ENCODE results near the gene ZBTB14.

The ZBTB14 gene

DNA sequence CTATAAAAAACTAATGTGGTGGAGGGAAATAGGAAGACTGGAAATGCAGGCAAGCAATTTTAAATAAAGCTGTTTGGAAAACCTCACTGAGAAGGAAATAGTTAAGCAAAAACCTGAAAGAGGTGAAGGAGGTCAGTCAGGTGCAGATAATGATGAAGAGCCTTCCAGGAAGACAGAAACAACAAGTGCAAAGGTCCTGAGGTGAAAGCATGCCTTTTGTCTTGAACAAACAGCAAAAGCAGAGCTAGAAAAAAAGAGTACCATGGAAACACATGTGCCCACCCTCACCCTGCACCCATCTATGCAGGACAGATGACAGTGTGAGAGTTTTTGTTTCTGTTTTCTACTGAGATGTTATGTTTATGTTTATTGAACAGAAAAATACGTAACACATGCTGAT lies 8.1 kb upstream of the ZBTB14 start:
- no peak overlapping the region for H3K9ac ChIP-seq (ENCODE audit: low read length)
- no peaks in the 10 kb centered on the region for H3K36me3 ChIP-seq (ENCODE audit: control insufficient read depth, insufficient read depth, low read length)
- peaks cover 4% of the 10 kb centered on the region for H3K27me3 ChIP-seq (ENCODE audit: control insufficient read depth, insufficient read depth, low read length)
- no peak overlapping the region for H3K27ac ChIP-seq (ENCODE audit: low read depth, low read length)
- H3K4me1 ChIP-seq (ENCODE audit: control insufficient read depth, insufficient read depth, low read length), result no peaks in the 10 kb centered on the region
- no peaks in the 10 kb centered on the region for H3K9me3 ChIP-seq (ENCODE audit: control insufficient read depth, insufficient read depth, low read depth, low read length)
- H3K4me3 ChIP-seq (ENCODE audit: low read depth, low read length), result no peak overlapping the region

- Histone ChIP-seq H3K27ac (ENCODE audit: low read depth, low read length) (no peak overlapping the region), H3K27me3 (ENCODE audit: control insufficient read depth, insufficient read depth, low read length) (peaks cover 13% of the 10 kb centered on the region), H3K4me3 (ENCODE audit: low read depth, low read length) (no peak overlapping the region), H3K9ac (ENCODE audit: low read length) (no peak overlapping the region), H3K9me3 (ENCODE audit: control insufficient read depth, insufficient read depth, low read depth, low read length) (no peaks in the 10 kb centered on the region), H3K4me1 (ENCODE audit: control insufficient read depth, insufficient read depth, low read length) (no peaks in the 10 kb centered on the region), H3K36me3 (ENCODE audit: control insufficient read depth, insufficient read depth, low read length) (no peaks in the 10 kb centered on the region)
Observed at GRCh38 chr18:5302606-5303005, 7.1 kb upstream of the ZBTB14 start.

DNA sequence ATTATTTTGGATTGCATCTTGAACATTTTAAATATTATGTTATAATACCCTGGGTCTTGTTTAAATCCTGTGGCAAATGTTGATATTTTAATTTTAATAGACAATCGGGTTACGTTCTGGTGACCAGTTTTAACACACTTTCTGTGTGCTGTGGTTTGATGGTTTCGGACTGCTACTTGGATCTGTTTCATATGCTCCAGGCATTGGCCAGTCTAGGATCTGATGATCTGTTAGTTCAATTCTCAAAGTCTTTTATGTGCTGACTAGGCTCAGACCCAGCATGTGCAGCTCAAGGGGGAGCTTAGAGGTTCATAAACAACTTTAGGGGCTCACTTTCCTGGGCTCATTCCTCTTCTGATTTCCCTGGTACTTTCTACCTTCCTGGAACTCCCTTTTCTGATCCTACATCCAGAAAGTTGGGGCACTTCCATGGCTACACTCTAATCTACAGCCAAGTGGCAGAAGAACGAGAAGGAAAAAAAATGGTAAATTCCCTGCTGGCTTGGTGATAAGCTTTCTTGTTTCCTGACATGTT lies 5.0 kb upstream of the ZBTB14 start:
- H3K27me3 ChIP-seq (ENCODE audit: control insufficient read depth, insufficient read depth, low read length), result peaks cover 20% of the 10 kb centered on the region
- peaks cover 3% of the 10 kb centered on the region; the same call in 1 of the 2 replicates for H3K4me1 ChIP-seq (ENCODE audit: control insufficient read depth, insufficient read depth, low read length)
- no peak overlapping the region for H3K4me3 ChIP-seq (ENCODE audit: low read depth, low read length)
- no peaks in the 10 kb centered on the region for H3K36me3 ChIP-seq (ENCODE audit: control insufficient read depth, insufficient read depth, low read length)
- no peak overlapping the region for H3K9ac ChIP-seq (ENCODE audit: low read length)
- H3K9me3 ChIP-seq (ENCODE audit: control insufficient read depth, insufficient read depth, low read depth, low read length), result no peaks in the 10 kb centered on the region
- H3K27ac ChIP-seq (ENCODE audit: low read depth, low read length), result no peak overlapping the region

DNA sequence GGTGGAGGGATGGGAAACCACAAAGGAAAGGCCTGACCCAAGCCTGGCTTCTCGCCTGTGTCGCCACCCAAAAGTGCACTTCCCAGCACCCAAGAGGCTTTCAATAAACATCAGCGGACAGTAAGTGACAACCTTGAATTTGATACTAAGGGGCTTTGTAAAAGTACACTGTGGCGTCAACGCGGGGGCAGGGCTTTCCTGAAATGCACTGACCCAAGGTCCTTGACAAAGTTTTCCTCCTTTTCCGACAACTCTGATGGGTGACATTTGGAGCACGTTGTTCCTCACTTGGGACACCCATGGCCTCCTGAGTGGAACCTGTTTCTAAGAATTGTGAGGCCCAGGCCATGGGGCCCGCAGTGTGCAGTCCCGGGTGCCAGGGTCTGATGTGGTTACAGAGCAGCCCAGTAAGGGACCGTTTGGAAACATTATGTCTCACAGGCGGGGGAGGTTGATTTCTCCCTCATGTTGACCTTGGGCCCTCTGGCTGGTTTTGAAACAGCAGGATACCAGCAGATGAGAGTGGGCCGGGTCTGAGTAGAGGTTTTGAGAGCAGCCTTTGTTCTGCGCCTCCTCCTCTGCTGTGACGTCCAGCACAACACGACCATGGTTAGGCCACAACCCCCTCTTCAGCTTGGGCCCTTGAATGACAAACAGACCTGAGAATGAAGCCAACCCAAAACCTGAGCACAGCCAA lies 2.8 kb upstream of the ZBTB14 start:
- no peak overlapping the region for H3K4me3 ChIP-seq (ENCODE audit: low read depth, low read length)
- no peak overlapping the region for H3K27ac ChIP-seq (ENCODE audit: low read depth, low read length)
- H3K9ac ChIP-seq (ENCODE audit: low read length), result no peak overlapping the region
- peaks cover 9% of the 10 kb centered on the region; the same call in 1 of the 2 replicates for H3K4me1 ChIP-seq (ENCODE audit: control insufficient read depth, insufficient read depth, low read length)
- no peaks in the 10 kb centered on the region for H3K36me3 ChIP-seq (ENCODE audit: control insufficient read depth, insufficient read depth, low read length)
- no peaks in the 10 kb centered on the region for H3K9me3 ChIP-seq (ENCODE audit: control insufficient read depth, insufficient read depth, low read depth, low read length)
- peaks cover 20% of the 10 kb centered on the region for H3K27me3 ChIP-seq (ENCODE audit: control insufficient read depth, insufficient read depth, low read length)

- Histone ChIP-seq H3K27me3 (ENCODE audit: control insufficient read depth, insufficient read depth, low read length) (peaks cover 20% of the 10 kb centered on the region), H3K4me3 (ENCODE audit: low read depth, low read length) (no peak overlapping the region), H3K4me1 (ENCODE audit: control insufficient read depth, insufficient read depth, low read length) (peaks cover 9% of the 10 kb centered on the region; the same call in 1 of the 2 replicates), H3K36me3 (ENCODE audit: control insufficient read depth, insufficient read depth, low read length) (no peaks in the 10 kb centered on the region), H3K9me3 (ENCODE audit: control insufficient read depth, insufficient read depth, low read depth, low read length) (no peaks in the 10 kb centered on the region), H3K27ac (ENCODE audit: low read depth, low read length) (no peak overlapping the region), H3K9ac (ENCODE audit: low read length) (no peak overlapping the region)
Observed at GRCh38 chr18:5297597-5297996, 2.1 kb upstream of the ZBTB14 start.

DNA sequence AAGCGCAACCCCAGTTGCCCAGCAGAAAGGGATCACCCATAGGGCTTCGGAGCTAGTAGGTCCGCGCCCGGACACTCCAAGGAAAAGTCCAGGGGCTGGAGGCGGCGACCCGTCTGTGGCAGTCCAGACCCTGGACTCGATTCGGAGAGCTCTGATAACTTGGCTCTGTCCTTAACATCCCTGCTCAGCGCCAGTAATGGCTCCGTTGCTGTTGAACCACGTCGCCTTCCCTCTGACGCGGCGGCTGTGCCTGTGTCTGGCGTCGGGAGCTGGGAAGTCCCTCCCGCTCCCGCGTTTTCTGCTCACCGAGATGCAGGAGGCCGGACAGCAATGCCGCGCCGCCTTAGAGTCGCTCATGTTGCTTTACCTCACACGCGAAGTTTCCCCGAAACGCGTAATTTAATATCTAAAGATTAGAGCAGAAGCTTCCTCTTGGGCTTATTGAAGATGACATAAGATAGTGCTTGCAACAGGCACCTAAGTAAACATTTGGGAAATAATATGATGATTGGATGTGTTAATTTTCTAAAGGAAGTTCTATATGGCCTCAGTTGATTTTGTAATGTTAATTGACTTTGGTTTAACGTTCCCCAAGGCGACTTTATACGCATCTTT lies 1.3 kb upstream of the ZBTB14 start:
- Histone ChIP-seq H3K27me3 (ENCODE audit: control insufficient read depth, insufficient read depth, low read length) (peaks cover 20% of the 10 kb centered on the region), H3K27ac (ENCODE audit: low read depth, low read length) (peak overlapping the region; percentile 64; the same call in 1 of the 2 replicates), H3K4me1 (ENCODE audit: control insufficient read depth, insufficient read depth, low read length) (peaks cover 9% of the 10 kb centered on the region; the same call in 1 of the 2 replicates)

DNA sequence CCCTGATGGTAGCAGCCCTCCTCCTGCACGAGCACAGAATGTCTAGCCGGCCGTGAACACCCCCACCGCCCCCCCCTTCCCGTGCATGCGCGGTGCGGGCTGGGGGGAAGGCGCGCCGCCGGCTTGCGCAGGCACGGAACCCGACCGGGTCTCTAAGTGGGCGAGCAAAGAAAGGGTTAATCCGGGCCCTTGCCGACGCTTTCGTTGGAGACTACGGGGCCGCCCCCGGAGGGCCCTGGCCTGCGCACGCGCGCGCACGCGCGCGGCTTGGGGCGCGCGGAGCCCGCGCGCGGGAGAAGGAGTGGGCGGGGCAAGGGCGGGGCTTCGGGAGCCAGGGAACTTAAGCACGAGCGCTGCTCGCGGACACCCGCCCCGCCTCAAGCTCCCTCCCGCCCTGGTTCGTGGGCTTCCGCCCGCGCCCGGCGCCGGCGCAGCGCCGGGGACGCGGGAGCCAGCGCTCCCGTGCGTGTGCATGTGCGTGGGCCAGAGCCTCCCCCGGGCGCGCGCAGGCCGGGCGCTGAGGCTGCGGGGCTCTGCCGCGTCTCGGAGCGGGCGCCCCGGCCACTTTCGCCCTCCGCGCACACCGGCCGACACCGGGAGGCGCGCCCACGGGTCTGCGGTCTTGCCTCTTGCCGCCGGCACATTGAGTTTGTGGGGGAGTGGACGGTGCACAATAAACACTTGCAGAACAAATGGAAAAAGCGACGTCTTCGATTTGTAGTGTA lies 617 bp upstream of the ZBTB14 start:
- peaks cover 12% of the 10 kb centered on the region for H3K36me3 ChIP-seq (ENCODE audit: control insufficient read depth, insufficient read depth, low read length)
- peaks cover 20% of the 10 kb centered on the region for H3K27me3 ChIP-seq (ENCODE audit: control insufficient read depth, insufficient read depth, low read length)
- peak overlapping the region; percentile 64; the same call in 1 of the 2 replicates for H3K27ac ChIP-seq (ENCODE audit: low read depth, low read length)
- H3K4me1 ChIP-seq (ENCODE audit: control insufficient read depth, insufficient read depth, low read length), result peaks cover 9% of the 10 kb centered on the region; the same call in 1 of the 2 replicates
- peak overlapping the region; percentile 93 for H3K4me3 ChIP-seq (ENCODE audit: low read depth, low read length)
- H3K9me3 ChIP-seq (ENCODE audit: control insufficient read depth, insufficient read depth, low read depth, low read length), result no peaks in the 10 kb centered on the region
- H3K9ac ChIP-seq (ENCODE audit: low read length), result peak overlapping the region; percentile 92

More for the DNA sequence above, 1.3 kb upstream of the ZBTB14 start:
- Histone ChIP-seq H3K9ac (ENCODE audit: low read length) (peak overlapping the region; percentile 92), H3K36me3 (ENCODE audit: control insufficient read depth, insufficient read depth, low read length) (peaks cover 5% of the 10 kb centered on the region), H3K9me3 (ENCODE audit: control insufficient read depth, insufficient read depth, low read depth, low read length) (no peaks in the 10 kb centered on the region), H3K4me3 (ENCODE audit: low read depth, low read length) (peak overlapping the region; percentile 93)

- Histone ChIP-seq H3K36me3 (ENCODE audit: control insufficient read depth, insufficient read depth, low read length) (peaks cover 25% of the 10 kb centered on the region), H3K9me3 (ENCODE audit: control insufficient read depth, insufficient read depth, low read depth, low read length) (no peaks in the 10 kb centered on the region), H3K4me1 (ENCODE audit: control insufficient read depth, insufficient read depth, low read length) (peaks cover 9% of the 10 kb centered on the region; the same call in 1 of the 2 replicates), H3K27ac (ENCODE audit: low read depth, low read length) (peak overlapping the region; percentile 66), H3K27me3 (ENCODE audit: control insufficient read depth, insufficient read depth, low read length) (peaks cover 20% of the 10 kb centered on the region), H3K9ac (ENCODE audit: low read length) (peak overlapping the region; percentile 85), H3K4me3 (ENCODE audit: low read depth, low read length) (peak overlapping the region; percentile 83)
Observed at GRCh38 chr18:5294457-5295230, 882 bp downstream of the ZBTB14 start.

DNA sequence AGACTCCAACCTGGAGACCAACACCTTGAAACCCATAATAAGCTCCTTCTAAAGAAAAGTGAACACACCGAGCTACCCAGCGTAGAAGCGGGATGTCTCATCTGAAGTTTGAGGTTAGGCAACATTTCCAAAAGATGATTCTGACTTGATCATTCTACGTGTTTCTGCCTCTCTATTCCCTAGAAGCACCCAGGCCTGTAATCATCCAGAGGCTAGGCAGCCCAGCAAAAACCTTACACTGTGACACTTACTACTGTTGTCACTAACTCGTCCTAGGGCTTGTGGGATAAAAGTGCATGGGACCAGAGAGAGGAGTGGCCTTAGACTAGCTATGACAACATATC lies 1.4 kb downstream of the ZBTB14 start:
- H3K9ac ChIP-seq (ENCODE audit: low read length), result no peak overlapping the region
- no peaks in the 10 kb centered on the region for H3K9me3 ChIP-seq (ENCODE audit: control insufficient read depth, insufficient read depth, low read depth, low read length)
- no peak overlapping the region for H3K27ac ChIP-seq (ENCODE audit: low read depth, low read length)
- H3K4me3 ChIP-seq (ENCODE audit: low read depth, low read length), result peak overlapping the region; percentile 83
- peaks cover 9% of the 10 kb centered on the region; the same call in 1 of the 2 replicates for H3K4me1 ChIP-seq (ENCODE audit: control insufficient read depth, insufficient read depth, low read length)
- peaks cover 16% of the 10 kb centered on the region for H3K27me3 ChIP-seq (ENCODE audit: control insufficient read depth, insufficient read depth, low read length)
- peaks cover 25% of the 10 kb centered on the region for H3K36me3 ChIP-seq (ENCODE audit: control insufficient read depth, insufficient read depth, low read length)

GRCh38 chr18:5288517-5288935 lies 7.0 kb downstream of the ZBTB14 start:
- no peaks in the 10 kb centered on the region for H3K9me3 ChIP-seq (ENCODE audit: control insufficient read depth, insufficient read depth, low read depth, low read length)
- no peak overlapping the region for H3K27ac ChIP-seq (ENCODE audit: low read depth, low read length)
- peaks cover 25% of the 10 kb centered on the region for H3K36me3 ChIP-seq (ENCODE audit: control insufficient read depth, insufficient read depth, low read length)
- no peak overlapping the region for H3K9ac ChIP-seq (ENCODE audit: low read length)
- H3K4me1 ChIP-seq (ENCODE audit: control insufficient read depth, insufficient read depth, low read length), result peaks cover 11% of the 10 kb centered on the region; the same call in 1 of the 2 replicates
- no peak overlapping the region for H3K4me3 ChIP-seq (ENCODE audit: low read depth, low read length)
- H3K27me3 ChIP-seq (ENCODE audit: control insufficient read depth, insufficient read depth, low read length), result no peaks in the 10 kb centered on the region
